ENCODE measurements around the gene BUD31. TPM values are rescaled to one million over a fixed set of nuclear protein-coding genes. Genes with fewer than 3 reads are reported as not detected.

The BUD31 gene
- total and polyA plus RNA-seq, 2 of the 13 experiments (the other 11 are each of a cell fraction or from before 2014, with no cell fraction given), result 35.1 to 79.1 TPM

DNA sequence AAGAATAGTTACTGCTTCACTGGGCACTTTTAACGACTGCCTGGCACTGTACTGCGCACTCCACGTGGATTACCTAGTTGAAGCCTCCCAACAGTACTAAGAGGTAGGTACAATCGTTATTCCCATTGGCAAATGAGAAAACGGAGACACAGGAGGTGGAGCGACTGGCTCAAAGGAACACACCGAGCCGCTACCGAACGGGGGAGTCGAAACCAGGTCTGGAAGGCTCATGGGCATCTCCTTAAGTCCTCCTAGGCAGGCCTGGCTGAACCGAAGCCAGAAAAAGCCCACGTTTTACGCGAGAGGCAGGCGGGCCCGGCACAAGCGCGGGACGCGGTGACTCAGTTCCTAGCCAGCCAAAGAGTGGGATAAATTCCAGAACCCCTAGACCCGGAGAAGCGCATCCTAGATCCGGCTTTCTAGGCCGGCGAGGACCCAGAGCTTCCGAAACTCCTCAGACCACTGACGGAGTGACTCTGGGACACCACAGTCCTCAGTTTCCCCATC is 844 bp upstream of the BUD31 start (continued):
- TF ChIP-seq, protein P1, sequence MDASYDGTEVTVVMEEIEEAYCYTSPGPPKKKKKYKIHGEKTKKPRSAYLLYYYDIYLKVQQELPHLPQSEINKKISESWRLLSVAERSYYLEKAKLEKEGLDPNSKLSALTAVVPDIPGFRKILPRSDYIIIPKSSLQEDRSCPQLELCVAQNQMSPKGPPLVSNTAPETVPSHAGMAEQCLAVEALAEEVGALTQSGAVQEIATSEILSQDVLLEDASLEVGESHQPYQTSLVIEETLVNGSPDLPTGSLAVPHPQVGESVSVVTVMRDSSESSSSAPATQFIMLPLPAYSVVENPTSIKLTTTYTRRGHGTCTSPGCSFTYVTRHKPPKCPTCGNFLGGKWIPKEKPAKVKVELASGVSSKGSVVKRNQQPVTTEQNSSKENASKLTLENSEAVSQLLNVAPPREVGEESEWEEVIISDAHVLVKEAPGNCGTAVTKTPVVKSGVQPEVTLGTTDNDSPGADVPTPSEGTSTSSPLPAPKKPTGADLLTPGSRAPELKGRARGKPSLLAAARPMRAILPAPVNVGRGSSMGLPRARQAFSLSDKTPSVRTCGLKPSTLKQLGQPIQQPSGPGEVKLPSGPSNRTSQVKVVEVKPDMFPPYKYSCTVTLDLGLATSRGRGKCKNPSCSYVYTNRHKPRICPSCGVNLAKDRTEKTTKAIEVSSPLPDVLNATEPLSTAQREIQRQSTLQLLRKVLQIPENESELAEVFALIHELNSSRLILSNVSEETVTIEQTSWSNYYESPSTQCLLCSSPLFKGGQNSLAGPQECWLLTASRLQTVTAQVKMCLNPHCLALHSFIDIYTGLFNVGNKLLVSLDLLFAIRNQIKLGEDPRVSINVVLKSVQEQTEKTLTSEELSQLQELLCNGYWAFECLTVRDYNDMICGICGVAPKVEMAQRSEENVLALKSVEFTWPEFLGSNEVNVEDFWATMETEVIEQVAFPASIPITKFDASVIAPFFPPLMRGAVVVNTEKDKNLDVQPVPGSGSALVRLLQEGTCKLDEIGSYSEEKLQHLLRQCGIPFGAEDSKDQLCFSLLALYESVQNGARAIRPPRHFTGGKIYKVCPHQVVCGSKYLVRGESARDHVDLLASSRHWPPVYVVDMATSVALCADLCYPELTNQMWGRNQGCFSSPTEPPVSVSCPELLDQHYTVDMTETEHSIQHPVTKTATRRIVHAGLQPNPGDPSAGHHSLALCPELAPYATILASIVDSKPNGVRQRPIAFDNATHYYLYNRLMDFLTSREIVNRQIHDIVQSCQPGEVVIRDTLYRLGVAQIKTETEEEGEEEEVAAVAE (CRISPR knock-in tag; IDR thresholded peaks at IDR 0.05; ENCODE audit: borderline replicate concordance), result peak; percentile 69; the same call in 1 of the 2 replicates
- TF ChIP-seq ZNF572 (CRISPR knock-in tag; IDR thresholded peaks at IDR 0.05), result no peak
- TF ChIP-seq TRIM22 (IDR thresholded peaks at IDR 0.05), result no peak
- TF ChIP-seq STAG1 (CRISPR knock-in tag; IDR thresholded peaks at IDR 0.05), result no peak
- TF ChIP-seq NBN (conservative IDR thresholded peaks at IDR 0.05), result no peak
- TF ChIP-seq NONO (IDR thresholded peaks at IDR 0.05), result no peak
- TF ChIP-seq NONO (CRISPR knock-in tag; conservative IDR thresholded peaks at IDR 0.05), result no peak
- no peak for TF ChIP-seq ATF6 (CRISPR knock-in tag; conservative IDR thresholded peaks at IDR 0.05)
- no peak for TF ChIP-seq ZFP36 (IDR thresholded peaks at IDR 0.05; ENCODE audit: borderline replicate concordance, low read depth, low read length, partially characterized antibody)
- TF ChIP-seq KMT2A (CRISPR knock-in tag; IDR thresholded peaks at IDR 0.05), result no peak
- TF ChIP-seq ZNF776 (CRISPR knock-in tag; IDR thresholded peaks at IDR 0.05), result no peak
- no peak for TF ChIP-seq ZNF331 (CRISPR knock-in tag; IDR thresholded peaks at IDR 0.05)
- TF ChIP-seq, protein P2, sequence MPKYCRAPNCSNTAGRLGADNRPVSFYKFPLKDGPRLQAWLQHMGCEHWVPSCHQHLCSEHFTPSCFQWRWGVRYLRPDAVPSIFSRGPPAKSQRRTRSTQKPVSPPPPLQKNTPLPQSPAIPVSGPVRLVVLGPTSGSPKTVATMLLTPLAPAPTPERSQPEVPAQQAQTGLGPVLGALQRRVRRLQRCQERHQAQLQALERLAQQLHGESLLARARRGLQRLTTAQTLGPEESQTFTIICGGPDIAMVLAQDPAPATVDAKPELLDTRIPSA (CRISPR knock-in tag; IDR thresholded peaks at IDR 0.05; ENCODE audit: borderline replicate concordance), result no peak
- TF ChIP-seq ZFP36L1 (CRISPR knock-in tag; IDR thresholded peaks at IDR 0.05), result no peak; the same call in 1 of the 2 replicates
- TF ChIP-seq MTF1 (CRISPR knock-in tag; IDR thresholded peaks at IDR 0.05), result no peak
- no peak for TF ChIP-seq WIZ (CRISPR knock-in tag; IDR thresholded peaks at IDR 0.05)
- TF ChIP-seq, protein P3, sequence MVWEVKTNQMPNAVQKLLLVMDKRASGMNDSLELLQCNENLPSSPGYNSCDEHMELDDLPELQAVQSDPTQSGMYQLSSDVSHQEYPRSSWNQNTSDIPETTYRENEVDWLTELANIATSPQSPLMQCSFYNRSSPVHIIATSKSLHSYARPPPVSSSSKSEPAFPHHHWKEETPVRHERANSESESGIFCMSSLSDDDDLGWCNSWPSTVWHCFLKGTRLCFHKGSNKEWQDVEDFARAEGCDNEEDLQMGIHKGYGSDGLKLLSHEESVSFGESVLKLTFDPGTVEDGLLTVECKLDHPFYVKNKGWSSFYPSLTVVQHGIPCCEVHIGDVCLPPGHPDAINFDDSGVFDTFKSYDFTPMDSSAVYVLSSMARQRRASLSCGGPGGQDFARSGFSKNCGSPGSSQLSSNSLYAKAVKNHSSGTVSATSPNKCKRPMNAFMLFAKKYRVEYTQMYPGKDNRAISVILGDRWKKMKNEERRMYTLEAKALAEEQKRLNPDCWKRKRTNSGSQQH (CRISPR knock-in tag; IDR thresholded peaks at IDR 0.05; ENCODE audit: low read depth), result no peak; the same call in 1 of the 2 replicates
- TF ChIP-seq HNRNPL (IDR thresholded peaks at IDR 0.05; ENCODE audit: low read depth, low read length), result 0 out of 2 replicates have a peak, but pooled peaks have one; percentile 3
- TF ChIP-seq RFX5 (IDR thresholded peaks at IDR 0.05; ENCODE audit: low read depth, low read length), result no peak
- no peak for TF ChIP-seq ZBTB7B (CRISPR knock-in tag; IDR thresholded peaks at IDR 0.05)
- no peak for TF ChIP-seq SOX6 (IDR thresholded peaks at IDR 0.05)
- no peak for TF ChIP-seq SOX6 (CRISPR knock-in tag; IDR thresholded peaks at IDR 0.05)
- TF ChIP-seq ZBTB38 (CRISPR knock-in tag; IDR thresholded peaks at IDR 0.05), result peak; percentile 7; the same call in 1 of the 2 replicates

All from HepG2 (cell line).